Gastrocnemius medialis (tissue), 4 donors: ENCODE data around the gene GPI.

Source experiments
- POLR2A ChIP-seq, 2 donors: fragments of 450-650 bp; IDR thresholded peaks; one replicate each; pipeline ENCODE4 v1.6.1; 2017; ENCODE audit warnings: antibody characterized with exemption in 2 of 2, mild to moderate bottlenecking in 2 of 2, moderate library complexity in 2 of 2
- TF ChIP-seq, protein P1 (sequence below), 5 experiments: fragments of 450-650 bp in 3 of 5; fragments of 200-600 bp in 2 of 5; sonication (generic) in 2 of 5; IDR thresholded peaks in 4 of 5; conservative IDR thresholded peaks in 1 of 5; 1 replicate in 4 of 5; 2 replicates in 1 of 5; pipeline ENCODE4 v1.5.1; 2016 to 2019; ENCODE audit warnings: antibody characterized with exemption in 5 of 5, mild to moderate bottlenecking in 3 of 5, moderate library complexity in 3 of 5

GRCh38 chr19:34337739-34338138 lies 27.3 kb upstream of the GPI start:
- TF ChIP-seq POLR2A (IDR thresholded peaks at IDR 0.05): no peak
- TF ChIP-seq, protein P1, sequence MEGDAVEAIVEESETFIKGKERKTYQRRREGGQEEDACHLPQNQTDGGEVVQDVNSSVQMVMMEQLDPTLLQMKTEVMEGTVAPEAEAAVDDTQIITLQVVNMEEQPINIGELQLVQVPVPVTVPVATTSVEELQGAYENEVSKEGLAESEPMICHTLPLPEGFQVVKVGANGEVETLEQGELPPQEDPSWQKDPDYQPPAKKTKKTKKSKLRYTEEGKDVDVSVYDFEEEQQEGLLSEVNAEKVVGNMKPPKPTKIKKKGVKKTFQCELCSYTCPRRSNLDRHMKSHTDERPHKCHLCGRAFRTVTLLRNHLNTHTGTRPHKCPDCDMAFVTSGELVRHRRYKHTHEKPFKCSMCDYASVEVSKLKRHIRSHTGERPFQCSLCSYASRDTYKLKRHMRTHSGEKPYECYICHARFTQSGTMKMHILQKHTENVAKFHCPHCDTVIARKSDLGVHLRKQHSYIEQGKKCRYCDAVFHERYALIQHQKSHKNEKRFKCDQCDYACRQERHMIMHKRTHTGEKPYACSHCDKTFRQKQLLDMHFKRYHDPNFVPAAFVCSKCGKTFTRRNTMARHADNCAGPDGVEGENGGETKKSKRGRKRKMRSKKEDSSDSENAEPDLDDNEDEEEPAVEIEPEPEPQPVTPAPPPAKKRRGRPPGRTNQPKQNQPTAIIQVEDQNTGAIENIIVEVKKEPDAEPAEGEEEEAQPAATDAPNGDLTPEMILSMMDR (IDR thresholded peaks at IDR 0.05 in 4 of 5, conservative IDR thresholded peaks at IDR 0.05 in 1 of 5): no peak
